Measurements from ENCODE around the gene KERA. TPM values are rescaled to one million over a fixed set of nuclear protein-coding genes. Genes with fewer than 3 reads are reported as not detected.

KERA gene
- total RNA-seq, 2 donors from 2014 or later = not detected

DNA sequence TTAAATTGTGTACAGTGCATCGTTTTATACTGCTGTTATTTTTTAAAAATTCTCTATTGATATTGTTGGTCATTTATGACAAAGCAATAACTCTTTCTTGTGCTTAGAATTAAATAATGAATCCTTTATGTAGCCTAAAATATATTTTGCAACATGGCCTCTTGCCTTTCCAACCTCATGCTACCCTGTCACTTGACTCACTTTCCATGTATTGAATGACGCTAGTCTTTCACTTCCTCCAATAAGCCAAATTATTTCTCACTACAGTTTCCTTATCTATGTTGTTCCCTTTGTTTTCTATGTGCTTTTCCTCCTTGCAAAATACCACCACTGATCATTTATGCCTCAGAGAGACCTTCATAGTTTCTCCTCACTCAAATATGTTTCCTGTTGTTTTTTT lies 36.7 kb downstream of the KERA start:
- DNase-seq (no peak), ATAC-seq (no peak)
- intact Hi-C loops (cut with DNase I, micrococcal nuclease) = no loop called here

DNA sequence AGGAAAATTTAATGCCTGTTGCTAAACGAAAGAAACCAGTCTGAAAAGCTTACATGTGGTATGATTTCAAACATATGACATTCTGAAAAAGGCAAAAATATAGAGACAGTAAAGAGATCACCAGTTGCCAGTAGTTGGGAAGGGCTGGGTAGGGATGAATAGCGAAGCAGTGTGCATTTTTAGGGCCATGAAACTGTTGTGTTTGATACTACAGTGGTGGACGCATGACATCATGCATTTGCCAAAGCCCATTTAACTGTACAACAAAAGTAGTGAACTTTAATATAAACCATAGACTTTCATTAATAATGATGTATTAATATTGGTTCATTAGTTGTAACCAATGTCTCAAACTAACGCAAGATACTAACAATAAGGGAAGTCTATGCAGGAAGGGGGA lies 38.4 kb downstream of the KERA start:
- ATAC-seq (no peak), DNase-seq (no peak)
- intact Hi-C loops (cut with DNase I, micrococcal nuclease) = no loop called here

DNA sequence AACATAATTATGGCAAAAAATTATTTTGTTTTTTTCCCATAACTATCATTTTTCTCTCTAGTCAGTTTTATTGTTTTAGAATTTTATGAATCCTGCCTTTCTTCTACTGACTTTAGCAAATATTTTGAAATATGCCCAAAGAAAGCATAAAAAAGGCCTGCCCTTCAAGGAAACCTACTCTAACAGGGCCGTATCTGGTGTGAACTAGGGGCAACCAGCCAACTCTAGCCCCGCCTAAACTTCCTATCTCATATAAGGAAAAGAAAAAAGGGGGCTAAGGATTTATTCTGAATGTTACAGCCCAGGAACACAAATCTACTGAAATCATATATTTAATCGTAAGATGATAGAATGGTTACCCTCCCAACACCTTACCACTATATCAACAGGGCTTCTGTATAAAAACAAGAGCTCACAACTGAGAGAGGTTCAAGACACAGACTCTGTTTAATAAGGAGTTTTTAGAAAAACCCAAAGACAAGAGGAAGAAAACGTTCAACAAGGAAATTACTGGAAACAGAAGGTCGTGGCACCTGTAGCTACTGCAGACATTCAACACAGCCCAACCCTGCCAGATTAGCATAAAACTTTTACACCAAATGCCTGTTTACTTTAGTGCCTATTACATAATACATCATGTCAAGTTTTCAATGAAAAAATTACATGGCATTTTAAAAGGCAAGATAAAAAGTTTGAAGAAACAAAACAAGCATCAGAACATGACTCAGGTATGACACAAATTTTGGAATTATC lies 40.1 kb downstream of the KERA start:
- DNase-seq = no peak
- intact Hi-C loops (cut with DNase I, micrococcal nuclease) = no loop called here
- no peak for ATAC-seq

DNA sequence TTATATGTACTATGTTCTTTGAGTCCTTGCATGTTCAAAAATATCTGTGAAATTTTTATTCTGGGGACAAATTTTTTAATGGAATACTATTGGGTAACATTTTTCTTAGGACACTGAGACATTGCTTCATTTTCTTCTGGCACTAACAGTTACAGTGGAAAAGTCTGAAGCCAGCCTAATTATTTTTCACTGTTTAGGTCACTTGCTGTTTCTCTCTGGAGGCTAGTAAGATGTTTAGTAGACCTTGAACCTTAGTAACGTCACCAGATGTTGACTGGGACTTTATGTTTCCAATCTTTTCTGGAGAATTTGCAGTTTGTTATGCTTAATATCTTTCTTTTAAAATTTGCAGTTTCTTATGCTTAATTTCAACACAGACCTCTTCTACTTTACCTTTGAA lies 40.8 kb downstream of the KERA start:
- DNase-seq (no peak), ATAC-seq (no peak)
- intact Hi-C loops (cut with DNase I, micrococcal nuclease) = no loop called here

DNA sequence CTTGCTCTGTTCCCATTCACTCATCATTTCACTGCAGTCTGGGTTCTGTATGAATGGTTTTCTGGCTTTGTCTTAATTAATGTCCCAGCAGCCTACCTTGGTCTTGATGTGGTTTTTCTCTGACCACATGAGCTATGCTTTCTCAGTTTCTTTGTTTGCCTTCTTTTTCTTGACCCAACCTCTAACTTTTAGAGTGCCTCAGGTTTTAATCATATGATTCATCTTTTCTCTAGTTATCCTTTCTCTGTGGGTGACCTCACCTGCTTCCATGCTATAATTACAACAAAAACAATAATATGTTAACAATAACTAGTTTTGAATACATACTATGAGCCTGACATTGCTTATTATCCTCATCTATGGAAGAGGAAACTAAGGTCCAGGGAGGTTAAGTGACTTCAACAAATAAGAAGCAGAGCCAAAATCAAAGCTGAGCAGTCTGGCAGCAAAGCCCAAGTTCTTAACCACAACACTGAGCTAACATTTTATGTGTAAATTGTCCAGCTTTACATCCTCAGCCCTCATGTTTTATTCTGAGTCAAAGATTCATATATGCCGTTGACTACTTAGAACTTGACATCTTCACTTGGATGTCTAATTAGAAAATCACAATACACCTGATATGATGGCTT lies 48.4 kb downstream of the KERA start:
- no peak for DNase-seq
- no peak for ATAC-seq
- intact Hi-C loops (cut with DNase I, micrococcal nuclease) = no loop called here

DNA sequence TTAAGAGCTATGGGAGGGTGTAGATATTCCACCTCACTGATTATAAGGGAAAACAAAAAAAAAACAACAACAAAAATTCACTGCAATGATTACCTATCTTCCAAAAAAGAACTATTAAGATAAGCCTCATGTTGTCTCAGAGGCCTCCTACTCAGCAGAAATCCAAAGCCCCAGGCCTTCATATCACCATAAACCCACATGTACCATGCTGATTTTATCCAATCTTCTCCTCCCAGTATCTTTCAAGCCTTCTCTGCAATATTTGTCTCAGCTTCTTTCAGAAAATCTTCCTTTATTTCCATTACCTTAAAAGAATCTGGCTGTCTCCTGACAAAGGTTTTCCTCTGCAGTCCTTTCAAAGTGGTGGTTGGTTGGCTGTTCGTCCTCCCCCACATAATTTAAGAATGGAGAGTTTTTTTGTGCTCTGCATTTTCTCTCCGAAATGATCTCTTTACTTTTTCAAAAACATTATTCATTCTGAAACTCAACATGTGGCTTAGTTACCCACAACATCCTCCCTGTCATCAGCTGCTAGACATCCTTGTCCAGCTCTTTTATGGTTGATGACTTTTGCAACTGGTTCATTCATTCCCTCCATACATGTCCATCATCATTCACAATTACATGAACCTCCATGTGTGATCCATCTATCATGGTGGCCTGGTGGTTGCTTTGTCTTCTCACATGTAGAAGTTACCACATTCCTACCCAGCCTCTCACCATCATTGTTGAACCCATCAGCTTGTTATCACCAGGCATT lies 50.1 kb downstream of the KERA start:
- no peak for ATAC-seq
- DNase-seq = no peak
- intact Hi-C loops (cut with DNase I, micrococcal nuclease) = no loop called here

DNA sequence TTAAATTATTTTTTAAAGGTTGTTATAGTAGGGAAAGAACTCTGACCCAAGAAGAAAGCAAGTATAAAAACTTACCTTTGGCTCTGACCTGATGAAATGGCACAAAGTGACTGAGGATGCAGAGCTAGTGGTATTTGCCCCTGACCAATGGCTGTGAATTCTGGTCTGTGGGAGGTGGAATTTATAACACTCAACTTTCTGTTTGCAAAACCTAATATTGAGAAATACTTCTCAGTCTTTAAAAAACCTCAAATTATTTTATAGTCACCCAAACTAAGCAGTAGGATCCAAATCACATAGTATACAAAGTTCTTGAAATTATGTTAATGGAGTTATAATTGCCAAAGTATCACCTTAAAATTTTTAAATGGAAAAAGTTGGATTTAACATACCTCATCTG lies 53.0 kb downstream of the KERA start, which contains the start of gene EPYC:
TSS of gene EPYC (minus strand) at position 101 of the 400 bp plus-strand sequence. CDS start 2,407 bp downstream, outside the sequence.
- intact Hi-C loops (cut with DNase I, micrococcal nuclease) = no loop called here
- ATAC-seq (no peak), DNase-seq (no peak)

DNA sequence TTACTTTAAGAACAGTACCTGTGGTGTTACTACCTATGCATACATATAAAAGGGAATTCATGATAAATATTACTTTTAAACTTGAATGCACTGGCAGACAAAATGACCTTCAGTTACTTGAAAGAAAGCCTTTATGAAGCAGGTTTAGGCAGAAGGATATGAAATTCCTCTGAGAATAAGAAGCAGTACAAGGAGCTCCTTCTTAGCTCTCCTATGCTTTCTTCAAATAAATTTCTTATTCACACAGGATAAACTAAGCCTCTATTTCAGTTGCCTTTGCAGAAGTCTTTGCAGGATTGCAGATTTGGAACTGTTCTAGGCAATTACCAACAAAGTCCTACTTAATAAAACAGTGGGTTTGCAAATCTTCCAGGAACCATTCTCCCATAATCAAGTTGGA lies 54.1 kb downstream of the KERA start:
- ATAC-seq (no peak), DNase-seq (no peak)
- intact Hi-C loops (cut with DNase I, micrococcal nuclease) = no loop called here

DNA sequence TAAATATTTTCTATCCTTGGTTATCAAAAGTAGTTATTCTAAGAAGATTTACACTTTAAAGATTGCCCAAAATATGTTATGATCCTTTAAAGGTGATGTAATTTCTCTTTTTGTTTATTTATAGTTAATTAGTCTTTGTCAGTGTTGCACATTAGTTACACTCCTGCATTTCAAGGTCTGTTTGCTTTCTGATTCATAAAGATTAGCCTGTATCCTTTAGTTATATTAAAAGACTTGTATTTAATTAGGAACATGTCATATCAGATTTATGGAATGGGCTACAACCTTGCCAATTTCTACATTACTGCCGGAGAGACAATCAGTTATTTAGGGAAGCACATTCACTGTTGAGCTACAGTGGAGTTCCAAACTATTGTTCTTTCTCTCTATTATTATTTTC lies 56.5 kb downstream of the KERA start:
- no peak for ATAC-seq
- no peak for DNase-seq
- intact Hi-C loops (cut with DNase I, micrococcal nuclease) = no loop called here

Other genes with a start within 250 kb of the KERA start
- not detected for gene CCER1, start 102.8 kb downstream of the KERA start, total RNA-seq
- not detected for gene EPYC, start 53.1 kb downstream of the KERA start, total RNA-seq
- 10 to 100 TPM; 17.4 to 64.1 TPM for gene LUM, start 53.5 kb upstream of the KERA start, total RNA-seq
- gene DCN, start 124.8 kb upstream of the KERA start, total RNA-seq = 100 to 1,000 TPM; 145 to 315 TPM

Data from left colon (tissue), 2 donors.